Stimulated activated CD8-positive, alpha-beta memory T cell treated with anti-CD3 and anti-CD28 coated beads, Interleukin-7, amount 100 ng/mL, for 24 hours (primary cell): ENCODE measurements around the gene FAM117A.
"Not testable (repeated sequence)": the region's sequence is repeated elsewhere in the genome, so short reads cannot be mapped to it uniquely, and the experiment has no call there.

Source experiments
- DNase-seq: peaks from one replicate; pipeline ENCODE4 v3.0.0-alpha.2; 2020; ENCODE audit warnings: low read depth

Gene FAM117A

GRCh38 chr17:49739641-49740271 is 24.2 kb downstream of the FAM117A start:
- peak; percentile 56 for DNase-seq

DNA sequence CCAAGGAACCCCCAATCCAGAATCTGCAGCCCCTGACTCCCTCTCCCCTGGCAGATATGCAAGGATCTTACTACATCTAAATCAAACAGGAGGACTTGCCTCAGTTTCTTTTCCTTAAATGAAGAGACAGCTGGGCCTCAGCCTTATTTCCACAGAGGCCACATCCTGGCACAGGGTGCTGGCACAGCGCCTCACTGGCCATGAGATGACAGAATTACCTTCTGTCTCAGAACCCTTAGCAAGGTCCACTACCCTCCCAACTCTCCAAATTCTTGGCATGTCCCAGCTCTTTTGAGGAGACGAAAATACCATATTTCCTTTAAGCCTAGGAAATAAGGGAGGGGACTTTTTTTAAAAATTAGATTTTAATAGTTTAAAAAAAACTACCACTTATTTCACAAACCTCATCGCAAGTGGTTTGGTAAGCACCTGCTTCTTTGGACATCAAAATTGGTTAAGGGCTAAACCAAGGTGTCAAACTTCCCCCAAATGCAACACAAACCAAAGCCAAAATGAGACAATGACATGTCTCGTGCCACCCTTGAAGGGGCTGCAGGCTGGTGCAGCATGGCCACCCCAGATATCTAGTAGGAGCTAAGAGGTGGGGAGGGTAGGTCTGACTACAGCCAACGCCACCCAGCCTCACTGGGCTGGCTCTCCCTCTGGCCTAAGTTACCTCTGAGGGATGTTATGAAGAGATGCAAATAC is 25.3 kb downstream of the FAM117A start:
- DNase-seq: no peak

- no peak for DNase-seq
Observed at GRCh38 chr17:49734515-49735490, 29.1 kb downstream of the FAM117A start.

DNA sequence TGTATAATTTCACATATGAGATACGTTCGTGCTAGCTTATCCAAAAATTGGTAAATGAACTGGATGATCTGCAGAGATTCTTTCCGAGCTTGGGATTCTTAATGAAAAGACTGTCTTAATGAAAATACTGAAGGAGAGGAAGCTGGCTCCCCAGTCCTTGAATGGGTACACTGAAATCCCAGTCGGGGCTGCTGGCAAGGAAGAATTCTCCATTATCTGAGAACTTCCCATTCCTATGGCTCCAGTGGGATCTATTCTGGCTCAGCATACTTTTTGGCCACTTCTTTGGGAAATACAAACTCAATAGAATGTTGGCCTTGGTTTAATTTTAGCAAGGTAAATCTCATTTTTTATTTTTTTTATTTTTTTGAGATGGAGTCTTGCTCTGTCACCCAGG is 32.5 kb downstream of the FAM117A start:
- no peak for DNase-seq

GRCh38 chr17:49730785-49731434 is 33.0 kb downstream of the FAM117A start:
- no peak for DNase-seq

- no peak for DNase-seq
Observed at GRCh38 chr17:49730078-49730784, 33.7 kb downstream of the FAM117A start.

DNA sequence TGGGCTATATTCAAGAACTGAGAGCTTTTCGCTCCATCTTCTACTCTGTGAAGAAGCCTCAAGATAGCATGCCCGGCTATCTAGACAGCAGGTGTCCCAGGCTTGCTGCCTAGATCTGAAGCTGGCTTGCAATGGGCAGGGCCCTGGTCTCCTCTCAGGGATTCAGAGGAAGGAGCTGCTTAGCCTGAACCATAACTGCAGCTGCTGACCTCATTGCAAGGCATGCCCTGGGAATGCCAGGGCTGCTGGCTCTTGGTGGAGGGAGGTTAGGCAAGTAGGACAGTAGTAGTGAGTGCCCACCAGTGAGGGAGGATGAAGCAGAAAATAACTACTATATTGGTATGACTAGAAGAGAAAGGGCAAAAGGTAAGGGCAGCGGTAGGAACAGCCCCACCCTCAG is 34.9 kb downstream of the FAM117A start:
- no peak for DNase-seq

DNA sequence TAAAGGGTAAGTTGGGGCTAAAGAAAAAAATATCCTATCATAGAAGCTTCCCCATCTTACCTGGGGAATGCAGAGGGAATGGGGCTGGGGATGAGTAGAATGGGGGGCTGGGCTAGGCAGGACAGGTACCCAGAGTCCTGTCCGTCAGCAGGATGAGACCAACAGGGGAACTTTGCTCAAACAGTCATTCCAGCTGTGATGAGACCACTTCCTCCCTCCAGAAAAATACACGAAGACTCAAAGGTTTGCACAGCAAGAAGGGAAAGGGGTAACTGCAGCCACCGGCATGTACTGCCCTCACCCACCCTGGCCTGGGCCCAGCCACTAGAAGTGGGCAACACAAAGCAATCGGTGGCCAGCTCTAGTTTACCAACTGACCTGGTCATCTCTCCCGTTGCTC is 35.5 kb downstream of the FAM117A start:
- DNase-seq: no peak

- no peak for DNase-seq
Observed at GRCh38 chr17:49727380-49727779, 36.6 kb downstream of the FAM117A start.

GRCh38 chr17:49725452-49726130 is 38.3 kb downstream of the FAM117A start:
- DNase-seq: no peak

GRCh38 chr17:49724552-49724951 is 39.4 kb downstream of the FAM117A start:
- DNase-seq: not testable (repeated sequence)

DNA sequence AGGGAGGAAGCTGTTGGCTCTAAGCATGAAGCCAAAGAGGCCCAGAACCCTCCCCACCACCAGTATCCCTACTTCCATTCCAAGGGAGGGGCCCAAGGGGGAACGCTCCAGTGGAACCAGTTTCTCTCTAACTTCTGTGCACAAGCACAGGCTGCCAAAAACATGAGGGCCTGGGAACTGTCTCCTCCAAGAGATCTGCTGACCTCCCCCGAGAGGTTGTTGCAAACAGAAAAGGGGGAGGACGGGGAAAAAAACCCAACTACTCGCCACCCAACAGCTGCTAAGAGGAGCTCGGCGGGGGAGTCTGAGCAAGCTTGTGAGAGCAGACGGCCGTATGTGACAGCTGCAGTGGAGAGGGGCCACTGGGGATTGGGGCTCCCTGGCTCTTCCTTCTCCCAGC is 40.5 kb downstream of the FAM117A start:
- no peak for DNase-seq

GRCh38 chr17:49722066-49722465 is 41.9 kb downstream of the FAM117A start:
- no peak for DNase-seq

DNA sequence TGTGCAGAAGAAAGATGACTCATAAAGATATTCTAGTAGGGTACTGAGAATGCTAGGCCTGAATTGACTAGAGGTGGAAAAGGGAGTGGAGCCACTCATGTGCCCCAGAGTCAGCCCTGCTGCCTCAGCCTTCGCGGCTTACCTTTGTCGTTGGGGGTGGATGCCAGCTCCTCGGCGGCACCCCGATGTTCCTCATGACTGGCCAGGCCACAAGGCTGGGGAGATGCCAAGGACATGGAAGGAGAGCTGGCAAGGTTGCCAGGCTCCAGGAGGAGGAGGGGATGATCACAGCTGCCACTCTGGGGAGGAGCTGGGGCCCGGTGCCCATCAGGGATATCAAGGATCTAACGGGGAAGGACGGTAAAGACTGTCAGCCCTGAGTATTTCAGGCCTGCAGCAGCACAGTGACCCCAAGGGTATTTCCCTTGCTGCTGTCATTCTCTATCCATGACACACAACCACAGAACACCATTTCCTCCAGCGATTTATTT is 46.5 kb downstream of the FAM117A start:
- DNase-seq: no peak

- DNase-seq: no peak
Observed at GRCh38 chr17:49716668-49717364, 47.1 kb downstream of the FAM117A start.

DNA sequence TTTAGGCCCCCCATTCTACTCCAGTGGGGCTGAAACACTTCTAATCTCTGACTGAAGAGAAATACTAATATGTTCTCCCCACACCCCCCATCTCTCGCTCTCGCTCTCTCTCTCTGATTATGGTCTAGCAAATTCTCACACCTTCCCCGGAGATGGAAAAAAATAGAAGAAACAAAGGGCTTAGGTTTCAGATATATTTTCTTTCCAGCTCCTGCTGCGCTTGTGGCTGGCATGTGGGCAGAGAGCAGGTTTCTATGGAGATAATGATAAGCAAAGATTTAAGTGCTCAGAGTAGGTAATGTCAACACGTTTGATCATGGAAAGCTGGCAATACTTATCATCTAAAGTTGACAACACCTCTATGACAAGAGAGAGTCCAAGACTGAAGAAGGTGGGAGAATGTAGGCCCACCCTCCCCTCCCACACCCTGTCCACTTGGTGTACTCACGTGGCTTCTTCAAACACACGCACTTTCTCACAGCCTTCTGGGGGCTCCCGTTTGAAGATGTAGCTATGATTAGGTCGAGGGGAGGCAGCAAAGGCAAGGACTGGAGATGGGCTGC is 48.1 kb downstream of the FAM117A start:
- no peak for DNase-seq

GRCh38 chr17:49715216-49715615 is 48.7 kb downstream of the FAM117A start:
- no peak for DNase-seq

DNA sequence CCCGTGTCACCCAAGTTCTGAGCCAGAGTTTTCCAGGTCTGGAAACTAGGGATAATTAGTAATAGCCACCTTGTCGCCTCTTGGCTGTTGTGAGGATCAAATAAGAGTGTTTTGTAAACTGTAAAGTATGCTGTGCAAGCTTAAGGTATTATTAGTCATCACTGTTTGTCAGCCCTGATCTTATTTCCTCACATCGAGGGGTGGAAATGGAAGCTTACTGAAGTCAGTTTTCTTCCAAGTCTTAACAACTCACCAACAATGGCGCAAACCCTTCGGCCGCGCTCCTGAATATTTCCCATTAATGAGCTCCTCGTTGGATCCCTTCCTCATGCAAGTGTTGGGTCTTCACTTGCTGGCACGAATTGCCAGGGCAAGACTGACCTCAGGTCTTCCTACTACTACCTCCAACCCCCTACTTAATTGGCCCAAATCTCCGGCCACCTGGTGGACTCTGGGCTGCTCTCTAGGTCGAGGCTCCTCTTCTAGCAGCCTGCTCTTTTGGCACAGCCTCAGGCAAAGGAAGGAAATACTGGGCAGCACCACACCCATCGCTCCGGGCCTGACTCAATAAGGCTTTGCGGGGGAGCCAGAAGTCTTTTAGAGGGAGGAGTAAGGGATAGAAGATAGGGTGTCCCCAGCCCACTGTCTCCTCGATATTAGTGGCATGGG is 55.3 kb downstream of the FAM117A start:
- DNase-seq: no peak
